Immature natural killer cell (primary cell): ENCODE data around the gene TP53TG5. TPM values are rescaled to one million over a fixed set of nuclear protein-coding genes. Genes with fewer than 3 reads are reported as not detected.
A peak's percentile ranks its signal among the peaks of the same experiment; 100 is the strongest.

Source experiments
- DNase-seq, 3 donors: peaks; one replicate each; pipeline ENCODE4 v3.0.0; 2022; ENCODE audit warnings: mixed read lengths in 1 of 3
- H3K27ac Mint-ChIP-seq, 6 donors: one replicate each; pipeline ENCODE4 v1.8.0; 2020; ENCODE audit warnings: mixed read lengths in 6 of 6, mild to moderate bottlenecking in 5 of 6, inconsistent platforms in 4 of 6, moderate library complexity in 3 of 6
- H3K27me3 Mint-ChIP-seq, 3 donors: one replicate each; pipeline ENCODE4 v1.8.0; 2020 to 2021; ENCODE audit warnings: low read depth in 3 of 3, mild to moderate bottlenecking in 3 of 3, mixed read lengths in 3 of 3, moderate library complexity in 3 of 3, inconsistent platforms in 1 of 3
- H3K36me3 Mint-ChIP-seq, 3 donors: one replicate each; pipeline ENCODE4 v1.8.0; 2020; ENCODE audit warnings: mixed read lengths in 3 of 3, inconsistent platforms in 2 of 3, mild to moderate bottlenecking in 2 of 3
- H3K4me1 Mint-ChIP-seq, 2 donors: one replicate each; pipeline ENCODE4 v1.8.0; 2020; ENCODE audit warnings: inconsistent platforms in 2 of 2, mild to moderate bottlenecking in 2 of 2, mixed read lengths in 2 of 2, moderate library complexity in 1 of 2
- H3K4me3 Mint-ChIP-seq, 5 donors: one replicate each; pipeline ENCODE4 v1.8.0; 2020; ENCODE audit warnings: mild to moderate bottlenecking in 5 of 5, mixed read lengths in 5 of 5, inconsistent platforms in 3 of 5, moderate library complexity in 3 of 5
- H3K9me3 Mint-ChIP-seq, 6 donors: one replicate each; pipeline ENCODE4 v1.8.0; 2020; ENCODE audit warnings: mild to moderate bottlenecking in 6 of 6, mixed read lengths in 6 of 6, inconsistent platforms in 4 of 6, moderate library complexity in 3 of 6
- polyA plus RNA-seq, 3 donors: library from polyadenylated mRNA; unstranded; fragments of 300-500 nt; fragmentation: Illumina TruSeq; gene quantifications; one replicate each; pipeline ENCODE4 v1.2.3, GENCODE V29; 2021

TP53TG5 gene
- polyA plus RNA-seq, 3 donors from 2014 or later: 0.09 to 0.22 TPM; not detected in 1

DNA sequence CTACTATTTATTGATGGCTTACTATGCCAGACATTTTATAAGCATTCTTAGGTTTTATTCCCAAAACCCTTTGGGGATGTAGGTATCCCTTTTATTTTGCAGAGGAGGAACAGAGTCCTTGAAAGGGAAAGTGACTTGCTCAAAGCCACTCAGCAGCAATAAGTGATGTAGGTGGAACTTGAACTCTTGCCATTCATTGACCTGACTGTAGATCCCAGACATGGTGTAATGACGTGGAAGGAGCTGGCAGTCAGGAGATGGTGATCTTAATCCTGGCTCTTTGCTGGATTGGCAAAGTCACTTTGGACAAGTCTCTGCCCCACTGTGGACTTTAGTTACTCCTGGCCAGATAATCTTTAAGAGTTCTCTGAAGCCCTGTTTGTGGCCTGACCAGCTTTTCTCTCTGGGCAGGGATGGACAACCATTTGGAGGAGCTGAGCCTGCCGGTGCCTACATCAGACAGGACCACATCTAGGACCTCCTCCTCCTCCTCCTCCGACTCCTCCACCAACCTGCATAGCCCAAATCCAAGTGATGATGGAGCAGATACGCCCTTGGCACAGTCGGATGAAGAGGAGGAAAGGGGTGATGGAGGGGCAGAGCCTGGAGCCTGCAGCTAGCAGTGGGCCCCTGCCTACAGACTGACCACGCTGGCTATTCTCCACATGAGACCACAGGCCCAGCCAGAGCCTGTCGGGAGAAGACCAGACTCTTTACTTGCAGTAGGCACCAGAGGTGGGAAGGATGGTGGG is 31.6 kb upstream of the TP53TG5 start:
- peaks cover 2 to 10% (median 4%) of the 10 kb centered on the region in 3 donors for H3K27me3 Mint-ChIP-seq
- H3K9me3 Mint-ChIP-seq: no peaks in the 10 kb centered on the region
- H3K4me1 Mint-ChIP-seq: peaks cover 12 to 16% of the 10 kb centered on the region in 2 donors
- H3K4me3 Mint-ChIP-seq: no peak overlapping the region
- DNase-seq: no peak
- H3K27ac Mint-ChIP-seq: peak overlapping the region in 1 of 6 donors; percentile 39
- H3K36me3 Mint-ChIP-seq: peaks cover 4 to 14% (median 5%) of the 10 kb centered on the region in 3 donors

DNA sequence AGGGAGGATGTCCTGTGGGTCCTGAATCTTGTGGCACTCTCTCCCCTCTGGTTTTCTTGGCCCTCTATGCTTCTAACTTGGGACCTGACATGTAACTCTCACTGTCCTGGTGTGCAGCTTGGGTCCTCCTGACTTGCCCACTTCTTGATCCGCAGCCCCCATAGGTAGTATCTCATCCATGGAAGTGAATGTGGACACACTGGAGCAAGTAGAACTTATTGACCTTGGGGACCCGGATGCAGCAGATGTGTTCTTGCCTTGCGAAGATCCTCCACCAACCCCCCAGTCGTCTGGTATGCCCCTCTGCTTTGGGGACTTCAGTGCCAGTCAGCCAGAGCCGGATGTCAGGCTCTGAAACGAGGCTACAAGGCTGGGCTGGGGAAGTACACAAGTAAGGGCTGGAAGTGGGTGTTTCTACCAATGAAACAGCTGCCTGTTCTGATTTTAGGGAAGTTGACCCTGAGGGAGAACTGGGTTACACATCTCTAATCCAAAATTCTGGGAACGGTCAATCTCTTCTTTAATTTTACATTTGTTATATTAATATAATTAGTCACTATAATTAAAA is 30.6 kb upstream of the TP53TG5 start:
- peak overlapping the region in 1 of 5 donors; percentile 54 for H3K4me3 Mint-ChIP-seq
- peaks cover 12 to 14% of the 10 kb centered on the region in 2 donors for H3K4me1 Mint-ChIP-seq
- no peaks in the 10 kb centered on the region for H3K9me3 Mint-ChIP-seq
- H3K27ac Mint-ChIP-seq: peak overlapping the region in 4 of 6 donors; percentile 53 to 76 (median 72)
- peaks cover 2 to 10% (median 4%) of the 10 kb centered on the region in 3 donors for H3K27me3 Mint-ChIP-seq
- no peak for DNase-seq
- peaks cover 4 to 14% (median 5%) of the 10 kb centered on the region in 3 donors for H3K36me3 Mint-ChIP-seq

DNA sequence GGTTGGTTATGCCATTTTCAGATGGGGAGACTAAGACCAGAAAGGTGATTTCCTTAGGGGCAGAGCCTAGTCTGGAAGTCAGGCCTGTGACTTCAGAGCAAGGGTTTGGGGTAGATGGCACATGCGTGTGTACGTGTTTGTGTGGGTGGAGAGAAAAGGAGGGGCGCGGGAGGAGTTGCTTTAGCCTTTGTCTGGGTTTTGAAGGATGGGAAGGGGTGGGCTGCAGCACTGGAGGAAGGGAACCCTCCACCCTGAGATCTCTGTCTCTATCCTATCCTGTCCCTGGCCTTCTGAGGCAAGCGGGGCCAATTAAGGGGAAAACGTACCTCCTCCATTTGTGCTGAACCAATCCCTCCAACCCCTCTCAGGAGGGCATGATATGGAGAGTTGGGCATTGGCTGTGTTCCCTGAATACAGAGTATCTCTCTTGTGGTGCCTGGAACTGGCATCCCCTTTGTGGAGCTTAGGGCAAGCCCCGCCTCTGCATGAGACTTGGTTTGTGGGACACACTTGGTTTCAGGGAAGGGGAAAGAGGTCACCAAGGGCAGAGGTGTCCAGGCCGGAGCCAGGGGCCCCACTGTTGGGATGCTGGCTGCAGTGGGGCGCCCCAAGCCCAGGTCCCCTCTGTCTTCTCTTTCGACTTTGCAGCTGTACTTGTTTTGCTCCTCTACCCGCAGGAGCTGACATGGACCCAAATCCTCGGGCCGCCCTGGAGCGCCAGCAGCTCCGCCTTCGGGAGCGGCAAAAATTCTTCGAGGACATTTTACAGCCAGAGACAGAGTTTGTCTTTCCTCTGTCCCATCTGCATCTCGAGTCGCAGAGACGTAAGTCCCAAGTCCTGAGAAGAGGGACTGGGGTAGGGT is 29.9 kb upstream of the TP53TG5 start, which contains the start of gene DBNDD2:
Gene DBNDD2, plus strand, starts transcription at position 507 of the 863 bp plus-strand sequence. Its CDS starts 179 bp downstream, at position 686.
- peaks cover 2 to 10% (median 4%) of the 10 kb centered on the region in 3 donors for H3K27me3 Mint-ChIP-seq
- peaks cover 4 to 14% (median 5%) of the 10 kb centered on the region in 3 donors for H3K36me3 Mint-ChIP-seq
- peaks cover 12 to 14% of the 10 kb centered on the region in 2 donors for H3K4me1 Mint-ChIP-seq
- peak within 1 kb of the TSS in 5 of 6 donors; percentile 50 to 82 (median 69) for H3K27ac Mint-ChIP-seq
- peak within 1 kb of the TSS; percentile 63 to 87 (median 77) for H3K4me3 Mint-ChIP-seq
- no peaks in the 10 kb centered on the region for H3K9me3 Mint-ChIP-seq
- no peak for DNase-seq

DNA sequence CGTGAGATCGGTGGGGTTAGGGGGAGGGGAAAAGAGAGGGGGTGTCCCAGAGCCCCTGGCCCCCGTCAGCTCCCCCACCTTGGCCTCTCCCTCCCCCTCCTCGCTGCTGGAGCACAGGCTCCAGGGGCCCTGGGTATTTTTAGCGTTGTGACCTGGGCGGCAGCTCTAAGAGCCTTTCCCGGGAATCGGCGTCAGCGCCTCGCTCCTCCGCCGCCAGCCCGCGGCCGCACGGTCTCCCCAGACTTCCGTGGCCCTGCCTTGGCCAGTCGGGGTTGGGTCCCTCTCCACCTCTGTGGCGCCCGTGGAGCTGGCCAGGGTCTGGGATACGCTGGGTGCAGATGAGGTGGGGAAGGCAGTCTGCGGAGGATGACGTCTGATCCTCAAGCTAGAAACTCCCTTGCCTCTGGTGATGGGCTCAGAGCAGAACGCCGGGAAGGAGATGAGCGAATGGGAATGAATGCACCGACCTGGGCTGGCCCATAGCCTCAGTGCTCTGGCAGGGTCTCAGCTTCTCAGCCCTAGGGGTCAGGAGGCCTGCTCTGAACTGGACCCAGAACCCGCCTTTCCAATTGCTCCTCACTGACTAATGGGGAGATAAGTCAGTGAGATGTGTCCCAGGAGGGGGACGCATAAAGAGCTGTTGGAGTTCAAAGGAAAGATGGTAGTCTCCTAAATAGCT is 29.1 kb upstream of the TP53TG5 start:
- Mint-ChIP-seq H3K27me3 (peaks cover 2 to 10% (median 4%) of the 10 kb centered on the region in 3 donors), H3K27ac (peak overlapping the region in 4 of 6 donors; percentile 47 to 69 (median 58)), H3K4me3 (peak overlapping the region; percentile 63 to 87 (median 77)), H3K9me3 (no peaks in the 10 kb centered on the region), H3K4me1 (peaks cover 12 to 14% of the 10 kb centered on the region in 2 donors), H3K36me3 (peaks cover 4 to 18% (median 5%) of the 10 kb centered on the region in 3 donors)
- DNase-seq: no peak

DNA sequence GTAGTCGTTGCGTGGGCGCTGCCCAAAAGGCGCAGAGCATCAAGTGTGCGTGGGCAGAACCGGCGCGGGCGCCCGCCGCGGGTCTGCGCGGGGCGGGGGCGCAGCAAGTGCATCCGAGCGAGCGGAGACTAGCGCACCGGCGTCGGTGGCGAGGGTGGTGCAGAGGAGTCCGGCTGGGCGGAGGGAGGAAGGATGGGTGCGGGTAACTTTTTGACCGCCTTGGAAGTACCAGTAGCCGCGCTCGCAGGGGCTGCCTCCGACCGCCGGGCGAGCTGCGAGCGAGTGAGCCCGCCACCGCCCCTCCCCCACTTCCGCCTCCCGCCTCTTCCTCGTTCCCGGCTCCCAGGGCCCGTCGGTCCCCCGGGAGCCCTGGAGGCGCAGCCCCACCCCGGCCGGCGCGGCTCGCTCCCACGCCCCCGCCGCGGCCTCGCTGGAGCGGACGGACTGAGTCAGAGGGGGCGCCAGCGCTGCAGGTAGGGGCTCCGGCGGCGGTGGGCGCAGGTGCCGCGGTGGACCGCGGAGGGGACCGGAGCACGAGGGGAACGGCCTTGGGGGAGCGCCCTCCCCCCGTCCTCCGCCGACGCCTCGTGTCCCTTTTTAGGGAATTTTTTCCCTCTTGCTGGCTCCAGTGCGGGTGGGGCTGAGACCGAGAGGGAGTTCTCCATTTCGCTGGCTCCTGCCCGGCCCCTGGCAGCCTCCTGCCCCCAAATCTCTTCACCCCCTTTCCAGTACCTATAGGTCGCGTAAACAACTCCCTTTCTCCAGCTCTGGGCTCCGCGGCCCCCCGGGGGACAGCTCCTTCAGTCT is 28.3 kb upstream of the TP53TG5 start:
- H3K4me3 Mint-ChIP-seq: peak overlapping the region; percentile 79 to 87 (median 81)
- H3K9me3 Mint-ChIP-seq: peaks cover 0 to 4% (median 0%) of the 10 kb centered on the region in 6 donors
- H3K4me1 Mint-ChIP-seq: peaks cover 12 to 14% of the 10 kb centered on the region in 2 donors
- DNase-seq: peak; percentile 51 to 62 (median 60)
- peaks cover 2 to 10% (median 4%) of the 10 kb centered on the region in 3 donors for H3K27me3 Mint-ChIP-seq
- H3K27ac Mint-ChIP-seq: peak overlapping the region in 5 of 6 donors; percentile 50 to 70 (median 67)
- H3K36me3 Mint-ChIP-seq: peaks cover 2 to 15% (median 5%) of the 10 kb centered on the region in 3 donors

DNA sequence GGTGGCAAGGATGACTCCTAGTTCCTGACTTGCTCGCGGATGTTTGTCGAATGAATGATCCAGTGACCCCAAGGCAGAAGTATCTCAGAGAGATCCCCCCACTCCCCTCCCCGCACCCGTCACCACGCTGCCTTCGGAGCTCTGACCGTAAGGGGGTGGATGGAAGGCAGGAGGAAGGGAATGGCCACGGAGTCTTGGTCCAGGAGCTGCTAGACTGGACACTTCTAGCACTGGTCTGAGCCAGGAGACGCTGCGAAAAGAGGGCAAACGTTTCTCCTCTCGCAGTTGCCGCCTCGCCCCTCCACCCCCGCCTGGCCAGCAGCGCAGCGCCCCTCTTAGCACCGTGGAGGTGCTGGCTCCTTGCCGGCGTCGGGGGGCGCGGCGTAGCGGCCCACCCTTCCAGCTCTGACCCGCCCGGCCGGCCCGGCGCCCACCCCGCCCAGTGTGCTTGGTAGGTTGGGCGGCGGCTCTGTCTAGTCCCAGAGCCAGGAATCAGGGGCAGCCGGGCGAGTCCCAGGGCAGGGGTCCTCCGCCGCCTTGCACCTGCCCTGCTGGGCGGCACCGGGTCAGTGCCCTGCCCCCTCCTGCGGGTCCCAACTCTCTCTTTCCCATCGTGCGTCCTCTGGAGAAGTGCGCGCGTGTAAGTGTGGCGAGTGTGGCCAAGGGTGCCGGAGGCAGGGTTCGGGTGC is 27.6 kb upstream of the TP53TG5 start:
- Mint-ChIP-seq H3K4me1 (peaks cover 12 to 14% of the 10 kb centered on the region in 2 donors), H3K27ac (peak overlapping the region in 5 of 6 donors; percentile 61 to 91 (median 69)), H3K27me3 (peaks cover 2 to 10% (median 4%) of the 10 kb centered on the region in 3 donors), H3K36me3 (peaks cover under 1 to 10% (median 6%) of the 10 kb centered on the region in 3 donors), H3K4me3 (peak overlapping the region; percentile 71 to 86 (median 84)), H3K9me3 (peaks cover 0 to 5% (median 0%) of the 10 kb centered on the region in 6 donors)
- DNase-seq: no peak

DNA sequence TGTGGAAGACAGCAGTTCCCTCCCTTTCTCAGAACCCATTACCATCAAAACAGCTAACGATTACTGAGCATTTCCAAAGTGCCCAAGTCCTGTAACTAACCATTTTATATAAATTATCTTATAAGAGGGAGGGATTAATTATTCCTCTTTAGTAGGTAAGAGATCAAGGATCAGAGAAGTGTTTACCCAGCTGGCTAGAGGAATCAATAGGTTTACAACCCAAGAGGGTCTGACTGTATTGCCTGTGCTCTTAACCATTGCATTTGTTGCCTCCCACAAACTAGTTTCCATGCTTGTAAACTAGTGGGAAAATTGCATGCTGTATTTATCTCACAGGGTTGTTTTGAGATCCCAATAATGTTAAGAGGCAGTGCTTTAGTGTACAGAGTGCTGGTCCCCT is 26.3 kb upstream of the TP53TG5 start:
- Mint-ChIP-seq H3K9me3 (peaks cover 0 to 11% (median 5%) of the 10 kb centered on the region in 6 donors), H3K4me3 (peak overlapping the region; percentile 70 to 82 (median 72)), H3K27me3 (peaks cover 2 to 7% (median 4%) of the 10 kb centered on the region in 3 donors), H3K36me3 (peaks cover 6 to 13% (median 11%) of the 10 kb centered on the region in 3 donors), H3K4me1 (peaks cover 12 to 14% of the 10 kb centered on the region in 2 donors), H3K27ac (peak overlapping the region in 4 of 6 donors; percentile 52 to 72 (median 70))
- DNase-seq: no peak

DNA sequence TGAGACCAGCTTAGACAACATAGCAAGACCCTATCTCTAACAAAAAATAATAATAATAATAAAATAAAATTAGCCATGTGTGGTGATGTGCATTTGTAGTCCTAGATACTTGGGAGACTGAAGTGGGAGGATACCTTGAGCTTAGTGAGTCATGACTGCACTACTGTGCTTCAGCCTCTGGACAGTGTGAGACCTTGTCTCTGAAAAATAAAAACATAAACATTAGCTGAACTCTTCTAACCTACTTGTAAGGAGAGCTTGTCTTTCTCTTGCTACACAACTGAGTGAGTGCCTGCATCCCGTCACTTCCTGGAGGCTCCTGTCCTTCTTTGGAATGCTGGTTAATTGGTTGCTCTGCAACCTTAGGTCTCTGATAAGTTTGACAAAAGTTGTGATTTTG is 24.8 kb upstream of the TP53TG5 start:
- Mint-ChIP-seq H3K36me3 (peaks cover 6 to 13% (median 11%) of the 10 kb centered on the region in 3 donors), H3K4me3 (no peak overlapping the region), H3K9me3 (peaks cover 0 to 11% (median 5%) of the 10 kb centered on the region in 6 donors), H3K4me1 (peaks cover 12 to 14% of the 10 kb centered on the region in 2 donors), H3K27ac (no peak overlapping the region), H3K27me3 (peaks cover 2 to 7% (median 4%) of the 10 kb centered on the region in 3 donors)
- no peak for DNase-seq

DNA sequence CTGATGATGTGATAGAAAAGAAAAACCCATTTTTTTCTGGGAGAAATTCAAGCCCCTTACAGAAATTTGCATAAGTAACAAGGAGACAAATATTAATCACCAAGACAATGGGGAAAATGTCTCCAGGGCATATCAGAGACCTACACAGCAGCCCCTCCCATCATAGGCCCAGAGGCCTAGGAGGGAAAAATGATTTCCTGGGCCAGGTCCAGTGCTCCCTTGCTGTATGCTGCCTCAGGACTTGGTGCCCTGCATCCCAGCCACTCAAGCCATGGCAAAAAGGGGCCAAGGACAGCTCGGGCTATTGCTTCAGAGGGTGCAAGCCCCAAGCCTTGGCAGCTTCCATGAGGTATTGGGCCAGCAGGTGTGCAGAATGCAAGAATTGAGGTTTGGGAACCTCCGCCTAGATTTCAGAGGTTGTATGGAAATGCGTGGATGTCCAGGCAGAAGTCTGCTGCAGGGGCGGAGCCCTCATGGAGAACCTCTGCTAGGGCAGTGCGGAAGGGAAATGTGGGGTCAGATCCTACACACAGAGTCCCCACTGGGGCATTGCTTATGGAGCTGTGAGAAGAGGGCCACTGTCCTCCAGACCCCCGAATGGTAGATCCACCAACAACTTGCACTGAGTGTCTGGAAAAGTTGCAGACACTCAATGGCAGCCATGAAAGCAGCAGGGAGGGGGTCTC is 22.4 kb upstream of the TP53TG5 start:
- H3K4me3 Mint-ChIP-seq: no peak overlapping the region
- H3K27me3 Mint-ChIP-seq: peaks cover 0 to 3% (median 2%) of the 10 kb centered on the region in 3 donors
- H3K36me3 Mint-ChIP-seq: peaks cover 6 to 25% (median 13%) of the 10 kb centered on the region in 3 donors

DNA sequence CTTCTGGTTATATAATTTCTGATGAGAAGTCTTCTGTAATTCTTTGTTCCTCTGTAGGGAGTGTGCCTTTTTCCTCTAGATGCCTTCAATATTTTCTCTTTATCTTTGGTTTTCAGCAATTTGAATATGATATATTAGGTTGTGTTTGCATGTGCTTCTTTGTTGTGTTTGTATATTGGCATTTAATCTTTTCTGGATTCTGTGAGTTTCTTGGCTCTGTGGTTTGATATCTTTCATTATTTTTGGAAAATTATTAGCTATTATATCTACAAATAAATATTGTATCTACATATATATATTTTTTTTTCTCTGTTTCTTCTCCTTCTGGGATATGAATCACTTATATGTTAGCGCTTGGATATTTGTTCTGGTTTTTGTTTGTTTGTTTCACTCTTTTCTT is 20.9 kb upstream of the TP53TG5 start:
- Mint-ChIP-seq H3K36me3 (peaks cover 6 to 25% (median 13%) of the 10 kb centered on the region in 3 donors), H3K27ac (no peak overlapping the region), H3K4me1 (no peaks in the 10 kb centered on the region), H3K9me3 (peaks cover 0 to 11% (median 5%) of the 10 kb centered on the region in 6 donors), H3K4me3 (no peak overlapping the region), H3K27me3 (peaks cover 0 to 1% (median 0%) of the 10 kb centered on the region in 3 donors)
- no peak for DNase-seq

More for the DNA sequence above, 22.4 kb upstream of the TP53TG5 start:
- peaks cover 0 to 11% (median 5%) of the 10 kb centered on the region in 6 donors for H3K9me3 Mint-ChIP-seq
- H3K4me1 Mint-ChIP-seq: peaks cover 6 to 11% of the 10 kb centered on the region in 2 donors
- DNase-seq: no peak
- no peak overlapping the region for H3K27ac Mint-ChIP-seq

DNA sequence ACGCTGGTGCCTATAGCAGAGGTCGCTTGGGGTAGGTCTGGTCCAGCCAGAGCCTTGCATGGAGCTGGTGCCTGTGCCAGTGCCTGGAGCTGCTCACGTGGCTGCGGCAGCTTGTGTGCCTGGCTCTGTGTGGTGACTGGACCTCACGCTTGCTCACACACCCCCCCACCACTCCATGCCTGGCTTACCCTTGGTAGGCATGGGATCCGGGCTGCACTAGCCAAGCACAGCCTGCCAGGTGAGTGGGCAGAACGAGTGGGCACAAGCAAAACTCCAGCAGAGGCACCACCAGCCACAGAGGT is 16.9 kb upstream of the TP53TG5 start:
- H3K9me3 Mint-ChIP-seq: peaks cover 0 to 4% (median 4%) of the 10 kb centered on the region in 6 donors
- H3K36me3 Mint-ChIP-seq: peaks cover 5 to 18% (median 5%) of the 10 kb centered on the region in 3 donors
- H3K27me3 Mint-ChIP-seq: peaks cover 0 to 1% (median 0%) of the 10 kb centered on the region in 3 donors
- H3K27ac Mint-ChIP-seq: no peak overlapping the region
- no peak overlapping the region for H3K4me3 Mint-ChIP-seq
- no peak for DNase-seq
- no peaks in the 10 kb centered on the region for H3K4me1 Mint-ChIP-seq
